GM12878 (cell line): ENCODE data around the gene VWA5B2. TPM values are rescaled to one million over a fixed set of nuclear protein-coding genes. Genes with fewer than 3 reads are reported as not detected.

Experiments
- ATAC-seq: fragments of 200-7000 bp; cut with Tn5 transposase; 3 replicates; pipeline ENCODE4 v1.9.1; 2020; ENCODE audit warnings: mild to moderate bottlenecking, moderate library complexity
- BruUV-seq: library from RNA; stranded (reverse); fragments of 400-500 nt; replicated peaks from 2 replicates; lab custom pipeline; 2021; lab: Mats Ljungman, UMichigan
- CTCF ChIA-PET: fragments of 300-600 bp; sonication (Branson Sonifier 250); formaldehyde crosslinking; extraction: SDS; loops from one replicate; lab custom pipeline; 2021; ENCODE audit warnings: inconsistent platforms; lab: Yijun Ruan, JAX
- POLR2A ChIA-PET: fragments of 350-600 bp; formaldehyde crosslinking; extraction: SDS; loops from one replicate; lab custom pipeline; 2021; ENCODE audit warnings: inconsistent platforms; lab: Charles Lee
- RAD21 ChIA-PET: fragments of 300-600 bp; sonication (Branson Sonifier 250); formaldehyde crosslinking; loops from one replicate; lab custom pipeline; 2023; ENCODE audit warnings: antibody characterized with exemption; ENCODE audit not compliant: unreplicated experiment; lab: Charles Lee
- SMC1A ChIA-PET: fragments of 300-600 bp; sonication (Branson Sonifier 250); formaldehyde crosslinking; loops from one replicate; lab custom pipeline; 2023; ENCODE audit not compliant: unreplicated experiment, uncharacterized antibody; lab: Charles Lee
- DNase-seq: peaks from one replicate; pipeline ENCODE4 v3.0.0-alpha.2; 2011; ENCODE audit warnings: low read depth, low spot score
- FAIRE-seq: peaks from 3 replicates; lab custom pipeline; 2011; peaks lifted over from hg19 to GRCh38; lab: Jason Lieb, UNC
- H2AFZ ChIP-seq: 2 replicates; pipeline ENCODE4 v1.6.0; 2011; ENCODE audit warnings: low read depth, low read length, control low read depth; ENCODE audit not compliant: control insufficient read depth
- H3K27ac ChIP-seq: 2 replicates; pipeline ENCODE4 v1.5.1; 2011; ENCODE audit warnings: control low read depth; ENCODE audit not compliant: control insufficient read depth, insufficient read depth
- H3K27me3 ChIP-seq, 2 experiments: replicated peaks in 1 of 2; 2 replicates each; pipeline versions ENCODE4 v1.6.0 to v1.6.1; 2011; ENCODE audit warnings: low read length in 1 of 2; ENCODE audit not compliant: control insufficient read depth in 2 of 2, insufficient read depth in 2 of 2
- H3K36me3 ChIP-seq, 2 experiments: 2 replicates each; pipeline ENCODE4 v1.5.1; 2011; ENCODE audit warnings: low read length in 1 of 2; ENCODE audit not compliant: control insufficient read depth in 2 of 2, insufficient read depth in 2 of 2
- H3K4me1 ChIP-seq: 2 replicates; pipeline ENCODE4 v1.6.1; 2011; ENCODE audit warnings: mild to moderate bottlenecking, low read length, moderate library complexity, mixed read lengths; ENCODE audit not compliant: control insufficient read depth, insufficient read depth
- H3K4me2 ChIP-seq: 2 replicates; pipeline ENCODE4 v1.6.0; 2011; ENCODE audit warnings: control low read depth; ENCODE audit not compliant: control insufficient read depth, insufficient read depth
- H3K4me3 ChIP-seq: fragments of 200-600 bp; sonication (generic); 2 replicates; pipeline ENCODE4 v1.5.1; 2016
- H3K79me2 ChIP-seq: 2 replicates; pipeline ENCODE4 v1.6.0; 2011; ENCODE audit warnings: low read length; ENCODE audit not compliant: control insufficient read depth, insufficient read depth
- H3K9ac ChIP-seq: 2 replicates; pipeline ENCODE4 v1.8.0; 2011; ENCODE audit warnings: low read length, control low read depth, mixed read lengths; ENCODE audit not compliant: control insufficient read depth, insufficient read depth
- H3K9me3 ChIP-seq: replicated peaks from 3 replicates; pipeline ENCODE4 v1.5.1; 2011; ENCODE audit warnings: mild to moderate bottlenecking, low read length; ENCODE audit not compliant: control insufficient read depth, insufficient read depth
- H4K20me1 ChIP-seq: 2 replicates; pipeline ENCODE4 v1.6.0; 2011; ENCODE audit not compliant: control insufficient read depth, insufficient read depth
- CEBPZ ChIP-seq: fragments of 150-350 bp; IDR thresholded peaks from 2 replicates; pipeline ENCODE4 v1.6.1; 2016; ENCODE audit warnings: low read depth, low read length
- SREBF2 ChIP-seq: IDR thresholded peaks from 2 replicates; pipeline ENCODE4 v1.6.1; 2012; ENCODE audit warnings: mild to moderate bottlenecking, low read length
- STAT1 ChIP-seq: fragments of 450-650 bp; conservative IDR thresholded peaks from 2 replicates; pipeline ENCODE4 v1.6.1; 2014; ENCODE audit warnings: antibody characterized with exemption, mild to moderate bottlenecking
- TCF12 ChIP-seq: IDR thresholded peaks from 2 replicates; pipeline ENCODE4 v1.6.1; 2011; ENCODE audit warnings: low read depth, mild to moderate bottlenecking, low read length
- YY1 ChIP-seq: IDR thresholded peaks from 2 replicates; pipeline ENCODE4 v1.6.1; 2011; ENCODE audit warnings: low read depth, mild to moderate bottlenecking, low read length
- WGBS: methylation state at CpG from one replicate; pipeline ENCODE4 v1.1.6; 2016; ENCODE audit warnings: low lambda C conversion rate; ENCODE audit not compliant: insufficient replicate concordance, insufficient coverage; ENCODE audit errors: missing lambda C conversion rate; 5-methylcytosine and 5-hydroxymethylcytosine counted together
- in situ Hi-C: fragments of 300-500 bp; cut with MboI; formaldehyde crosslinking; loops from 9 replicates; pipeline ENCODE4 v1.14.3; 2018; ENCODE audit warnings: mixed read lengths
- intact Hi-C: fragments of 100-400 bp; cut with micrococcal nuclease; formaldehyde crosslinking; loops from one replicate; pipeline ENCODE4 v1.14.2; 2022; ENCODE audit not compliant: unreplicated experiment
- polyA plus RNA-seq, 11 experiments: library from polyadenylated mRNA; depleted of rRNA in 4 of 11; unstranded in 6 of 11; stranded (reverse) in 5 of 11; fragments of >200 nt; fragmentation: Nextera tagmentation in 4 of 11; fragmentation: Illumina TruSeq in 1 of 11; extraction: Ambion mirVana in 4 of 11; extraction: Trizol in 1 of 11; gene quantifications; 1 replicate in 1 of 11; 2 replicates in 10 of 11; pipeline versions ENCODE4 v1.2.1 to v1.2.3, GENCODE V29; 2011 to 2016; ENCODE audit warnings: inconsistent platforms in 2 of 11, missing spikeins in 2 of 11, low read depth in 1 of 11
- total RNA-seq, 4 experiments: library from RNA; depleted of rRNA in 3 of 4; stranded (reverse); fragments of >200 nt in 3 of 4; fragmentation: Illumina TruSeq in 1 of 4; extraction: Trizol in 1 of 4; gene quantifications; 2 replicates each; pipeline versions ENCODE4 v1.2.1 to v1.2.3, GENCODE V29; 2013 to 2021

VWA5B2 gene
- total and polyA plus RNA-seq, 10 of the 15 experiments (the other 5 are each of a cell fraction or from before 2014, with no cell fraction given) = 0.03 to 0.09 TPM; not detected in 8

GRCh38 chr3:184239708-184240107 lies 10.3 kb downstream of the VWA5B2 start:
- Histone ChIP-seq H3K27ac (no peak overlapping the region), H3K4me3 (no peak overlapping the region), H3K36me3 (peaks cover 15 to 17% of the 10 kb centered on the region in 2 experiments; a peak in 3 of 4 replicates), H4K20me1 (no peaks in the 10 kb centered on the region), H3K9me3 (no peaks in the 10 kb centered on the region), H3K9ac (no peak overlapping the region), H3K79me2 (no peaks in the 10 kb centered on the region), H2AFZ (no peak overlapping the region), H3K4me2 (no peak overlapping the region), H3K27me3 (no peaks in the 10 kb centered on the region), H3K4me1 (no peaks in the 10 kb centered on the region)
- ChIA-PET SMC1A (no interaction called here), POLR2A (no interaction called here), CTCF (interaction anchor here (0.6 to 1.3 kb wide), 2 partner anchors 10 to 764 kb away, joined by 3 to 5 read pairs; partner anchors contain the start of gene EEF1AKMT4), RAD21 (no interaction called here)
- in situ Hi-C loops (no loop called here), intact Hi-C loops (no loop called here)
- WGBS = 41% methylated on average over 7 of the region's 7 CpGs
- FAIRE-seq (no peak), ATAC-seq (no peak), DNase-seq (no peak)
- TF ChIP-seq TCF12 (no peak), SREBF2 (no peak), STAT1 (no peak), YY1 (no peak), CEBPZ (no peak)
- BruUV-seq = no TSS peak
